Ishikawa (cell line): ENCODE results near the gene TSPEAR.

ENCODE experiments used
- CEBPB ChIP-seq: IDR thresholded peaks from 2 replicates; pipeline ENCODE4 v1.6.1; 2012
- CREB1 ChIP-seq: IDR thresholded peaks from 2 replicates; pipeline ENCODE4 v1.6.1; 2012; ENCODE audit warnings: low read depth
- EGR1 ChIP-seq: IDR thresholded peaks from 2 replicates; pipeline ENCODE4 v1.6.1; 2012
- EP300 ChIP-seq: IDR thresholded peaks from 2 replicates; pipeline ENCODE4 v1.6.1; 2012; ENCODE audit warnings: borderline replicate concordance
- FOXM1 ChIP-seq: IDR thresholded peaks from 2 replicates; pipeline ENCODE4 v1.6.1; 2012; ENCODE audit warnings: low read depth, borderline replicate concordance
- MAX ChIP-seq: IDR thresholded peaks from 2 replicates; pipeline ENCODE4 v1.6.1; 2012
- NFIC ChIP-seq: IDR thresholded peaks from 2 replicates; pipeline ENCODE4 v1.6.1; 2012
- RAD21 ChIP-seq: IDR thresholded peaks from 2 replicates; pipeline ENCODE4 v1.6.1; 2012; ENCODE audit warnings: low read depth
- TAF1 ChIP-seq: IDR thresholded peaks from 2 replicates; pipeline ENCODE4 v1.6.1; 2012; ENCODE audit warnings: low read depth, mild to moderate bottlenecking
- TCF12 ChIP-seq: IDR thresholded peaks from 2 replicates; pipeline ENCODE4 v1.6.1; 2012; ENCODE audit warnings: low read depth
- TEAD4 ChIP-seq: IDR thresholded peaks from 2 replicates; pipeline ENCODE4 v1.6.1; 2012
- USF1 ChIP-seq: IDR thresholded peaks from 2 replicates; pipeline ENCODE4 v1.6.1; 2012
- YY1 ChIP-seq: IDR thresholded peaks from 2 replicates; pipeline ENCODE4 v1.6.1; 2012; ENCODE audit warnings: low read depth
- ZBTB7A ChIP-seq: IDR thresholded peaks from 2 replicates; pipeline ENCODE4 v1.6.1; 2012; ENCODE audit warnings: low read depth
- TF ChIP-seq, protein P1 (sequence below): IDR thresholded peaks from 2 replicates; pipeline ENCODE4 v1.6.1; 2012; ENCODE audit warnings: low read depth, mild to moderate bottlenecking

Gene TSPEAR

GRCh38 chr21:44528634-44528995, 182.8 kb downstream of the TSPEAR start:
- TF ChIP-seq MAX, result no peak
- no peak for TF ChIP-seq FOXM1
- no peak for TF ChIP-seq CEBPB
- TF ChIP-seq USF1, result no peak
- TF ChIP-seq TCF12, result no peak
- no peak for TF ChIP-seq EGR1
- TF ChIP-seq TAF1, result no peak
- no peak for TF ChIP-seq YY1
- no peak for TF ChIP-seq NFIC
- TF ChIP-seq RAD21, result no peak
- TF ChIP-seq CREB1, result no peak
- TF ChIP-seq, protein P1, sequence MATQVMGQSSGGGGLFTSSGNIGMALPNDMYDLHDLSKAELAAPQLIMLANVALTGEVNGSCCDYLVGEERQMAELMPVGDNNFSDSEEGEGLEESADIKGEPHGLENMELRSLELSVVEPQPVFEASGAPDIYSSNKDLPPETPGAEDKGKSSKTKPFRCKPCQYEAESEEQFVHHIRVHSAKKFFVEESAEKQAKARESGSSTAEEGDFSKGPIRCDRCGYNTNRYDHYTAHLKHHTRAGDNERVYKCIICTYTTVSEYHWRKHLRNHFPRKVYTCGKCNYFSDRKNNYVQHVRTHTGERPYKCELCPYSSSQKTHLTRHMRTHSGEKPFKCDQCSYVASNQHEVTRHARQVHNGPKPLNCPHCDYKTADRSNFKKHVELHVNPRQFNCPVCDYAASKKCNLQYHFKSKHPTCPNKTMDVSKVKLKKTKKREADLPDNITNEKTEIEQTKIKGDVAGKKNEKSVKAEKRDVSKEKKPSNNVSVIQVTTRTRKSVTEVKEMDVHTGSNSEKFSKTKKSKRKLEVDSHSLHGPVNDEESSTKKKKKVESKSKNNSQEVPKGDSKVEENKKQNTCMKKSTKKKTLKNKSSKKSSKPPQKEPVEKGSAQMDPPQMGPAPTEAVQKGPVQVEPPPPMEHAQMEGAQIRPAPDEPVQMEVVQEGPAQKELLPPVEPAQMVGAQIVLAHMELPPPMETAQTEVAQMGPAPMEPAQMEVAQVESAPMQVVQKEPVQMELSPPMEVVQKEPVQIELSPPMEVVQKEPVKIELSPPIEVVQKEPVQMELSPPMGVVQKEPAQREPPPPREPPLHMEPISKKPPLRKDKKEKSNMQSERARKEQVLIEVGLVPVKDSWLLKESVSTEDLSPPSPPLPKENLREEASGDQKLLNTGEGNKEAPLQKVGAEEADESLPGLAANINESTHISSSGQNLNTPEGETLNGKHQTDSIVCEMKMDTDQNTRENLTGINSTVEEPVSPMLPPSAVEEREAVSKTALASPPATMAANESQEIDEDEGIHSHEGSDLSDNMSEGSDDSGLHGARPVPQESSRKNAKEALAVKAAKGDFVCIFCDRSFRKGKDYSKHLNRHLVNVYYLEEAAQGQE, result no peak
- no peak for TF ChIP-seq ZBTB7A
- no peak for TF ChIP-seq TEAD4

GRCh38 chr21:44527983-44528633, 183.3 kb downstream of the TSPEAR start:
- TF ChIP-seq NFIC (no peak), YY1 (no peak), ZBTB7A (no peak), RAD21 (no peak)

GRCh38 chr21:44527156-44527982, 184.0 kb downstream of the TSPEAR start:
- TF ChIP-seq RAD21, result no peak
- TF ChIP-seq FOXM1, result no peak
- TF ChIP-seq YY1, result no peak
- no peak for TF ChIP-seq EGR1
- TF ChIP-seq EP300, result no peak
- no peak for TF ChIP-seq TEAD4
- TF ChIP-seq, protein P1, result no peak
- no peak for TF ChIP-seq MAX
- no peak for TF ChIP-seq TAF1
- no peak for TF ChIP-seq ZBTB7A
- TF ChIP-seq CEBPB, result no peak

DNA sequence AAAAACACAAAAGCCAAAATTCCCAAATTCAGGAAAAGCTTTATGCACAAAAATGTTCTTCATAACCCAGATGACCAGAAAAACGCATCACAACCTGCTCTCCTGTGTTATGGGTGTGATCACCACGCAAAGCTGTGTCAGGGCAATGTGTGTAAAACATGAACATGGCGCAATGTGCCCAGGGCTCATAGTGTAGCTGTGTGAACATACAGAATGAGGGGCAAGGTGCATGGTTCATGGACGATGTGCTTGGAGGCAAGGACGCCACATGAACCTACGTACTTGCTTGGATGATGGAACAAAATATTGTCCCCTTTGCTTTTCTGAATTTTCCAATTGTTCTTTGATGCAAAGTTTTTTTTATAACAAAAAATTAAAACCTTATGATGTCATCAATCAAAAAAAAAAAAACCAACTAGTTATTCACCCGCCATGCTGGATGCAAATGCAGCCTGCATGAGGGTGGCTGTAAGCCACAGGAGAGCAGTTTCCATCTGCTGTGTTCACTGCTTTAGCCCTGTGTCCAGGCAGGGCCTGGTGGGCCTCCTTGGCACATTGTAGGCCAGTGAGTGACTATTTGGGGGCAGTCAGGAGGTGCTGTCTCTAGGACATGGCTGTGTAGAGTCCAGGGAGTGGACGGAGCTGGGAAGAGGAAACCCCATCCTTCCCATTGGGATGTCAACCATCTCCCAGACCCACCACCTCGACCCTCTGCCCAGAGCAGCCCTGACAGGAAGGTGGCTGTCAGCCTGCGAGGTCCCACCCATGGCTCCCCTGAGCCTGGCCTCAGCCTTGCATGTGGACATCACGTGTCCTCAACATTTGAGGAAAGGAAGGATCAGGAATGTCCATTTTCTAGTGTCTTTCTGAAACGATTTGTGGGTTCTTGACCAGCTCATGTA, 185.0 kb downstream of the TSPEAR start:
- TF ChIP-seq TEAD4 (no peak), MAX (no peak)
- TF ChIP-seq, protein P1, result no peak
